GM12878 (cell line): ENCODE results near the gene STYXL1. TPM values are rescaled to one million over a fixed set of nuclear protein-coding genes. Genes with fewer than 3 reads are reported as not detected.

ENCODE experiments used
- ATAC-seq: fragments of 200-7000 bp; cut with Tn5 transposase; 3 replicates; pipeline ENCODE4 v1.9.1; 2020; ENCODE audit warnings: mild to moderate bottlenecking, moderate library complexity
- BruUV-seq: library from RNA; stranded (reverse); fragments of 400-500 nt; replicated peaks from 2 replicates; lab custom pipeline; 2021; lab: Mats Ljungman, UMichigan
- CTCF ChIA-PET: fragments of 300-600 bp; sonication (Branson Sonifier 250); formaldehyde crosslinking; extraction: SDS; loops from one replicate; lab custom pipeline; 2021; ENCODE audit warnings: inconsistent platforms; lab: Yijun Ruan, JAX
- POLR2A ChIA-PET: fragments of 350-600 bp; formaldehyde crosslinking; extraction: SDS; loops from one replicate; lab custom pipeline; 2021; ENCODE audit warnings: inconsistent platforms; lab: Charles Lee
- RAD21 ChIA-PET: fragments of 300-600 bp; sonication (Branson Sonifier 250); formaldehyde crosslinking; loops from one replicate; lab custom pipeline; 2023; ENCODE audit warnings: antibody characterized with exemption; ENCODE audit not compliant: unreplicated experiment; lab: Charles Lee
- SMC1A ChIA-PET: fragments of 300-600 bp; sonication (Branson Sonifier 250); formaldehyde crosslinking; loops from one replicate; lab custom pipeline; 2023; ENCODE audit not compliant: unreplicated experiment, uncharacterized antibody; lab: Charles Lee
- DNase-seq: peaks from one replicate; pipeline ENCODE4 v3.0.0-alpha.2; 2011; ENCODE audit warnings: low read depth, low spot score
- FAIRE-seq: peaks from 3 replicates; lab custom pipeline; 2011; peaks lifted over from hg19 to GRCh38; lab: Jason Lieb, UNC
- H2AFZ ChIP-seq: 2 replicates; pipeline ENCODE4 v1.6.0; 2011; ENCODE audit warnings: low read depth, low read length, control low read depth; ENCODE audit not compliant: control insufficient read depth
- H3K27ac ChIP-seq: 2 replicates; pipeline ENCODE4 v1.5.1; 2011; ENCODE audit warnings: control low read depth; ENCODE audit not compliant: control insufficient read depth, insufficient read depth
- H3K27me3 ChIP-seq, 2 experiments: replicated peaks in 1 of 2; 2 replicates each; pipeline versions ENCODE4 v1.6.0 to v1.6.1; 2011; ENCODE audit warnings: low read length in 1 of 2; ENCODE audit not compliant: control insufficient read depth in 2 of 2, insufficient read depth in 2 of 2
- H3K36me3 ChIP-seq, 2 experiments: 2 replicates each; pipeline ENCODE4 v1.5.1; 2011; ENCODE audit warnings: low read length in 1 of 2; ENCODE audit not compliant: control insufficient read depth in 2 of 2, insufficient read depth in 2 of 2
- H3K4me1 ChIP-seq: 2 replicates; pipeline ENCODE4 v1.6.1; 2011; ENCODE audit warnings: mild to moderate bottlenecking, low read length, moderate library complexity, mixed read lengths; ENCODE audit not compliant: control insufficient read depth, insufficient read depth
- H3K4me2 ChIP-seq: 2 replicates; pipeline ENCODE4 v1.6.0; 2011; ENCODE audit warnings: control low read depth; ENCODE audit not compliant: control insufficient read depth, insufficient read depth
- H3K4me3 ChIP-seq: fragments of 200-600 bp; sonication (generic); 2 replicates; pipeline ENCODE4 v1.5.1; 2016
- H3K79me2 ChIP-seq: 2 replicates; pipeline ENCODE4 v1.6.0; 2011; ENCODE audit warnings: low read length; ENCODE audit not compliant: control insufficient read depth, insufficient read depth
- H3K9ac ChIP-seq: 2 replicates; pipeline ENCODE4 v1.8.0; 2011; ENCODE audit warnings: low read length, control low read depth, mixed read lengths; ENCODE audit not compliant: control insufficient read depth, insufficient read depth
- H3K9me3 ChIP-seq: replicated peaks from 3 replicates; pipeline ENCODE4 v1.5.1; 2011; ENCODE audit warnings: mild to moderate bottlenecking, low read length; ENCODE audit not compliant: control insufficient read depth, insufficient read depth
- H4K20me1 ChIP-seq: 2 replicates; pipeline ENCODE4 v1.6.0; 2011; ENCODE audit not compliant: control insufficient read depth, insufficient read depth
- ASH2L ChIP-seq: fragments of 300-600, 200-600 bp; sonication (generic); IDR thresholded peaks from 2 replicates; pipeline ENCODE4 v1.6.1; 2017; ENCODE audit warnings: low read depth, mild to moderate bottlenecking, borderline replicate concordance
- BRCA1 ChIP-seq: IDR thresholded peaks from 2 replicates; pipeline ENCODE4 v1.6.1; 2011; ENCODE audit warnings: low read depth, low read length, improper control_type of control experiment
- CHD2 ChIP-seq: IDR thresholded peaks from 2 replicates; pipeline ENCODE4 v1.6.1; 2011; ENCODE audit warnings: low read depth, low read length, improper control_type of control experiment, borderline replicate concordance
- CHD4 ChIP-seq: fragments of 200-600 bp; sonication (generic); IDR thresholded peaks from 2 replicates; pipeline ENCODE4 v1.6.1; 2016; ENCODE audit warnings: mild to moderate bottlenecking
- EGR1 ChIP-seq, 2 experiments: IDR thresholded peaks; 1 replicate in 1 of 2; 2 replicates in 1 of 2; pipeline ENCODE4 v1.6.1; 2011 to 2012; ENCODE audit warnings: low read depth in 2 of 2, low read length in 2 of 2, borderline replicate concordance in 1 of 2, mild to moderate bottlenecking in 1 of 2, moderate library complexity in 1 of 2
- ELK1 ChIP-seq: IDR thresholded peaks from 2 replicates; pipeline ENCODE4 v1.6.1; 2012; ENCODE audit warnings: low read depth, low read length, improper control_type of control experiment
- EP300 ChIP-seq, 2 experiments: fragments of 150-350 bp in 1 of 2; IDR thresholded peaks; 2 replicates each; pipeline ENCODE4 v1.6.1; 2011 to 2012; ENCODE audit warnings: low read depth in 2 of 2, low read length in 2 of 2, borderline replicate concordance in 1 of 2, improper control_type of control experiment in 1 of 2, inconsistent platforms in 1 of 2; ENCODE audit not compliant: control insufficient read depth in 1 of 2
- ESRRA ChIP-seq: IDR thresholded peaks from 2 replicates; pipeline ENCODE4 v1.6.1; 2012; ENCODE audit warnings: mild to moderate bottlenecking, low read length, improper control_type of control experiment
- GABPA ChIP-seq: IDR thresholded peaks from 2 replicates; pipeline ENCODE4 v1.6.1; 2014; ENCODE audit warnings: antibody characterized with exemption, low read depth, mild to moderate bottlenecking, inconsistent platforms
- KDM1A ChIP-seq: fragments of 200-600 bp; sonication (generic); IDR thresholded peaks from 2 replicates; pipeline ENCODE4 v1.6.1; 2016; ENCODE audit warnings: borderline replicate concordance
- RAD51 ChIP-seq: fragments of 450-650 bp; IDR thresholded peaks from 2 replicates; pipeline ENCODE4 v1.6.1; 2016; ENCODE audit warnings: moderate library complexity, mild to moderate bottlenecking, inconsistent platforms
- RBBP5 ChIP-seq: fragments of 200-600 bp; sonication (generic); conservative IDR thresholded peaks from 2 replicates; pipeline ENCODE4 v1.6.1; 2016
- STAT1 ChIP-seq: fragments of 450-650 bp; conservative IDR thresholded peaks from 2 replicates; pipeline ENCODE4 v1.6.1; 2014; ENCODE audit warnings: antibody characterized with exemption, mild to moderate bottlenecking
- TAF1 ChIP-seq: IDR thresholded peaks from 2 replicates; pipeline ENCODE4 v1.6.1; 2011; ENCODE audit warnings: mild to moderate bottlenecking, low read depth, low read length, borderline replicate concordance
- TCF3 ChIP-seq: IDR thresholded peaks from 2 replicates; pipeline ENCODE4 v1.6.1; 2012; ENCODE audit warnings: low read depth, mild to moderate bottlenecking, low read length, borderline replicate concordance; ENCODE audit not compliant: insufficient read depth
- YBX1 ChIP-seq: fragments of 450-650 bp; IDR thresholded peaks from 2 replicates; pipeline ENCODE4 v1.6.1; 2016; ENCODE audit warnings: antibody characterized with exemption
- ZNF207 ChIP-seq: fragments of 450-650 bp; IDR thresholded peaks from 2 replicates; pipeline ENCODE4 v1.6.1; 2014; ENCODE audit warnings: antibody characterized with exemption, mild to moderate bottlenecking, borderline replicate concordance
- WGBS: methylation state at CpG from one replicate; pipeline ENCODE4 v1.1.6; 2016; ENCODE audit warnings: low lambda C conversion rate; ENCODE audit not compliant: insufficient replicate concordance, insufficient coverage; ENCODE audit errors: missing lambda C conversion rate; 5-methylcytosine and 5-hydroxymethylcytosine counted together
- in situ Hi-C: fragments of 300-500 bp; cut with MboI; formaldehyde crosslinking; loops from 9 replicates; pipeline ENCODE4 v1.14.3; 2018; ENCODE audit warnings: mixed read lengths
- intact Hi-C: fragments of 100-400 bp; cut with micrococcal nuclease; formaldehyde crosslinking; loops from one replicate; pipeline ENCODE4 v1.14.2; 2022; ENCODE audit not compliant: unreplicated experiment
- polyA plus RNA-seq, 11 experiments: library from polyadenylated mRNA; depleted of rRNA in 4 of 11; unstranded in 6 of 11; stranded (reverse) in 5 of 11; fragments of >200 nt; fragmentation: Nextera tagmentation in 4 of 11; fragmentation: Illumina TruSeq in 1 of 11; extraction: Ambion mirVana in 4 of 11; extraction: Trizol in 1 of 11; gene quantifications; 1 replicate in 1 of 11; 2 replicates in 10 of 11; pipeline versions ENCODE4 v1.2.1 to v1.2.3, GENCODE V29; 2011 to 2016; ENCODE audit warnings: inconsistent platforms in 2 of 11, missing spikeins in 2 of 11, low read depth in 1 of 11
- total RNA-seq, 4 experiments: library from RNA; depleted of rRNA in 3 of 4; stranded (reverse); fragments of >200 nt in 3 of 4; fragmentation: Illumina TruSeq in 1 of 4; extraction: Trizol in 1 of 4; gene quantifications; 2 replicates each; pipeline versions ENCODE4 v1.2.1 to v1.2.3, GENCODE V29; 2013 to 2021

Gene STYXL1
- total and polyA plus RNA-seq, 10 of the 15 experiments (the other 5 are each of a cell fraction or from before 2014, with no cell fraction given): 18.4 to 65.9 (median 40.7) TPM

GRCh38 chr7:75996476-75996875, 51.3 kb downstream of the STYXL1 start:
- H3K9ac ChIP-seq: no peak overlapping the region
- H3K27me3 ChIP-seq: no peaks in the 10 kb centered on the region
- 55% methylated on average over 4 of the region's 4 CpGs for WGBS
- peaks cover 3% of the 10 kb centered on the region; the same call in 1 of the 2 replicates for H3K4me1 ChIP-seq
- no peak for DNase-seq
- ChIA-PET RAD21 (no interaction called here), SMC1A (no interaction called here), CTCF (no interaction called here), POLR2A (no interaction called here)
- TF ChIP-seq STAT1 (no peak), EGR1 (IDR thresholded peaks at IDR 0.05; ENCODE audit: borderline replicate concordance in 1 of 2, low read depth in 2 of 2, low read length in 2 of 2) (no peak), RBBP5 (no peak), BRCA1 (no peak), CHD2 (no peak), RAD51 (no peak), ESRRA (no peak), GABPA (no peak)
- H3K79me2 ChIP-seq: no peaks in the 10 kb centered on the region
- H4K20me1 ChIP-seq: no peaks in the 10 kb centered on the region
- H3K27ac ChIP-seq: no peak overlapping the region
- in situ Hi-C loops: no loop called here
- no peak overlapping the region for H2AFZ ChIP-seq
- BruUV-seq: no TSS peak
- peaks cover 3 to 4% of the 10 kb centered on the region in 2 experiments; a peak in 2 of 4 replicates for H3K36me3 ChIP-seq
- H3K4me2 ChIP-seq: no peak overlapping the region
- intact Hi-C loops: no loop called here
- H3K9me3 ChIP-seq: no peaks in the 10 kb centered on the region
- no peak for FAIRE-seq
- no peak for ATAC-seq
- no peak overlapping the region for H3K4me3 ChIP-seq

GRCh38 chr7:75995996-75996395, 51.8 kb downstream of the STYXL1 start:
- WGBS: 98% methylated on average over 5 of the region's 5 CpGs
- H3K27me3 ChIP-seq: no peaks in the 10 kb centered on the region
- DNase-seq: no peak
- H3K4me1 ChIP-seq: peaks cover 3% of the 10 kb centered on the region; the same call in 1 of the 2 replicates
- no peak overlapping the region for H3K27ac ChIP-seq
- H3K36me3 ChIP-seq: peaks cover 3 to 4% of the 10 kb centered on the region in 2 experiments; a peak in 2 of 4 replicates
- no peak for ATAC-seq
- ChIA-PET CTCF (no interaction called here), POLR2A (no interaction called here), RAD21 (no interaction called here), SMC1A (no interaction called here)
- no peak overlapping the region for H3K4me3 ChIP-seq
- no peak overlapping the region for H3K4me2 ChIP-seq
- H3K79me2 ChIP-seq: no peaks in the 10 kb centered on the region
- H2AFZ ChIP-seq: no peak overlapping the region
- H4K20me1 ChIP-seq: no peaks in the 10 kb centered on the region
- no peaks in the 10 kb centered on the region for H3K9me3 ChIP-seq
- BruUV-seq: no TSS peak
- no peak overlapping the region for H3K9ac ChIP-seq
- in situ Hi-C loops: no loop called here
- no peak for FAIRE-seq
- intact Hi-C loops: no loop called here
- no peak for TF ChIP-seq ZNF207
- TF ChIP-seq KDM1A: no peak
- TF ChIP-seq TCF3: no peak
- TF ChIP-seq ASH2L: no peak
- no peak for TF ChIP-seq CHD4
- no peak for TF ChIP-seq RAD51
- no peak for TF ChIP-seq TAF1
- no peak for TF ChIP-seq YBX1
- TF ChIP-seq ELK1: no peak
- no peak for TF ChIP-seq GABPA
- no peak for TF ChIP-seq EP300 (IDR thresholded peaks at IDR 0.05; ENCODE audit: borderline replicate concordance in 1 of 2, control insufficient read depth in 1 of 2, low read depth in 2 of 2, low read length in 2 of 2)
